Measurements from ENCODE around the gene GAPVD1.
"Not testable (repeated sequence)": the region's sequence is repeated elsewhere in the genome, so short reads cannot be mapped to it uniquely, and the experiment has no call there.

GAPVD1 gene

DNA sequence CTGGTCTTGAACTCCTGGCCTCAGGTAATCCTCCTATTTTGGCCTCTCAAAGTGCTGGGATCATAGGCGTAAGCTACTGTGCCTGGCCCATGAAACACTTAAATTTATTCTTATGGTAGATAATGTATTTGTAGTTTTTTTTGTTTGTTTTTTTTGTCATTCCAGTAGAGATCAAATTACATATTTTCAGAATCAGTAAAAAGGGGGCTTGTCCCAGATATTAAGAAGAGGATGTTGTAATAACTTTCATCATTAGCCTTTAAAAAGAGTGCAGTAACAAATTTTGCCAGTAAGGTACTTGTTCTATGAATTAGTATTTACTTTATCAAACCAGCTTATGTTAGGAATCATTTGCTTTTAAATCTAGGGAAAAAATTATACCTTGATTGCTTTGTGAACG is 42.6 kb downstream of the GAPVD1 start:
- no peak for DNase-seq (ENCODE audit: low read depth in 3 of 3)

DNA sequence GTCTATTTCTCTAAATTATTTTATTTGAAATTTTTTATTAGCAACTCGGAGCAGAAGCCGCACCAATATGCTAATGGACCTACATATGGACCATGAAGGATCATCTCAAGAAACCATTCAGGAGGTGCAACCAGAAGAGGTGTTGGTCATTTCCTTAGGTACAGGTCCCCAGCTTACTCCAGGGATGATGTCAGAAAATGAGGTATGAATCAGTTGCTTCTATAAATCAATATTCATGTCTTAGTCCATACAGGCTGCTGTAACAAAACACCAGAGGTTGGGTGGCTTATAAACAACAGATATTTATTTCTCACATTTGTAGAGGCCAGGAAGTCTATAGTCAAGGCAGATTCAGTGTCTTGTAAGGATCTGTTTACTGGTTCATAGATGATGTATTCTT is 50.8 kb downstream of the GAPVD1 start:
- DNase-seq (ENCODE audit: low read depth in 3 of 3): no peak

DNA sequence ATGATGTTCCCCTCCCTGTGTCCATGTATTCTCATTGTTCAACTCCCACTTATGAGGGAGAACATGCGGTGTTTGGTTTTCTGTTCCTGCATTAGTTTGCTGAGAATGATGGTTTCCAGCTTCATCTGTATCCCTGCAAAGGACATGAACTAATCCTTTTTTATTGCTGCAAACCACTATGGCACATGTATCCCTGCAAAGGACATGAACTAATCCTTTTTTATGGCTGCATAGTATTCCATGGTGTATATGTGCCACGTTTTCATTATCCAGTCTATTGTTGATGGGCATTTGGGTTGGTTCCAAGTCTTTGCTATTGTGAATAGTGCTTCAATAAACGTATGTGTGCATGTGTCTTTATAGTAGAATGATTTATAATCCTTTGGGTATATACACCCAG is 54.7 kb downstream of the GAPVD1 start:
- not testable (repeated sequence) for DNase-seq (ENCODE audit: low read depth in 3 of 3)

DNA sequence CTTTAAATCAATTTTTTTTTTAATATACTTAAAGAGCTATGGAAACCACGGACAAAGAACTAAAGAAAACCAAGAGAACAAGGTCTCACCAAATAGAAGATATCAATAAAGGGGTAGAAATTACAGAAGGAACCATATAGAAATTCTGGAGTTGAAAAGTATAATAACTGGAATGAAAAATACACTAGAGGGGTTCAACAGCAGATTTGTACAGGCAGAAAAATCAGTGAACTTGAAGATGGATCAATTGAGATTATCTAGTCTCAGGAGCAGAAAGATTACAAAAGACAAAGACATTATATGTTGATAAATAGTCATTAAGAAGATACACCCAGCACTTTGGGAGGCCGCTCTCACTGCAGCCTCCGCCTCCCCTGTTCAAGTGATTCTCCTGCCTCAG is 56.1 kb downstream of the GAPVD1 start:
- no peak for DNase-seq (ENCODE audit: low read depth in 3 of 3)

DNA sequence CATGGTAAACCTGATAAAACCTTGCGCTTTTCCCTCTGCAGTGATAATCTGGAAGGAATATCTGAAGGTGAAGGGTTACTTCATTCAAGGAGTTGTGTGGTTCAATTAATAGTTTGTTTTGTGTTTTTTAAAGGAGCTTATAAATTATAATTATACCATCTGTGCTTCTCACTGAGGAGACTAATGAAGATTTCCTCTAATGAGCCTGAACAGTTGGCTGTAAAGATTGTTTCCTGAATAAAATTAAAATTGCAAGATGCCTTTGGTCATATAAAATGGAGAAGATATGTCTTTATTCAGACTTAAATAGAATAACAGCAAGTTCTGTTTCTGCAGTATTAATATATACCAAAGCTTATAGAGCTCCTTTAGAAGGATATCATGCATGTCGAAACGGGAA is 59.9 kb downstream of the GAPVD1 start:
- no peak for DNase-seq (ENCODE audit: low read depth in 3 of 3)

DNA sequence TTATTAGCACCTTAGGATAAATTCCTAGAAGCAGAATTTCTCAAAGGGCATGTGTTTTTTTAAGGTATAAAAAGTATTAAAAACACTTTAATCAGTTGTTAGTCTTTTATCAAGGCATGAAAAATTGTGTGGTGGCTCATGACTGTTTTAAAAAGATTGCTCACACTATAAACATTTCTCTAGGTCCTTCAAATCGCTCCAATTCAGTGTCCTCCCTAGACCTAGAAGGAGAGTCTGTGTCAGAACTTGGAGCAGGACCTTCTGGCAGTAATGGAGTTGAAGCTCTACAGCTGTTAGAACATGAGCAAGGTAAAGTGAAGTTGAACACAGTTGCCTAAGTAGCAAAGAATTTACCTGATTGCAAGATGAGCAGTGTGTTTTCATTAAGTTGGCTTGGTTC is 62.0 kb downstream of the GAPVD1 start:
- no peak for DNase-seq (ENCODE audit: low read depth in 3 of 3)

DNA sequence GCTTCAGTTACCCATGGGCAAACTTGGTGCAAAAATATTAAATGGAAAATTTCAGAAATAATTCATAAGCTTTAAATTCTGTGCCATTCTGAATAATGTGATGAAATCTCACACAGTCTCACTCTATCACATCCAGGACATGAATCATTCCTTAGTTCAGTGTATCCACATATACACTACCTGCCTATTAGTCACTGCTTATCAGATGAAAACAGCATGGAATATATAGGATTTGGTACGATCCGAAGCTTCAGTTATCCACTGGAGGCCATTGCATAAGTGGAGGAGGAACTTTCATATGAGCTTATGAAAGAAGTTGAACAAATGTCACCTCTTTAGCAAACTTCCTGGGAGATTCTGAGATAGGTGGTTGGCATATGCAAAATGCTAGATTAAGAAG is 64.2 kb downstream of the GAPVD1 start:
- DNase-seq (ENCODE audit: low read depth in 3 of 3): no peak

DNA sequence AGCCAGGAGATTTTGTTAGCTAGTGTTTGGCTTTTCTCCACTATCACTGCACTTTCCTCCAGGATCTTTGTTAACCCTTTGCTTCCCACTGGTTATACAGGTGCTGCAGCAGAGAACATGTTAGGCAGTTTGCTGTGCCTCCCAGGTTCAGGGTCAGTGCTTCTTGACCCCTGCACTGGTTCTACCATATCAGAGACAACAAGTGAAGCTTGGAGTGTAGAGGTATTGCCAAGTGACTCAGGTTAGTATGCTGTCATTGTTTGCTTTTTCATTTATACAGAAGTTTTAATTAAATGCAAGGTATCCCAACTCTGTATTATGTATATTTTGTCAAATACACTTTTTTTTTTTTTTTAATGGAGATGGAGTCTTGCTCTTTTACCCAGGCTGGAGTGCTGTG is 68.4 kb downstream of the GAPVD1 start:
- no peak for DNase-seq (ENCODE audit: low read depth in 3 of 3)

DNA sequence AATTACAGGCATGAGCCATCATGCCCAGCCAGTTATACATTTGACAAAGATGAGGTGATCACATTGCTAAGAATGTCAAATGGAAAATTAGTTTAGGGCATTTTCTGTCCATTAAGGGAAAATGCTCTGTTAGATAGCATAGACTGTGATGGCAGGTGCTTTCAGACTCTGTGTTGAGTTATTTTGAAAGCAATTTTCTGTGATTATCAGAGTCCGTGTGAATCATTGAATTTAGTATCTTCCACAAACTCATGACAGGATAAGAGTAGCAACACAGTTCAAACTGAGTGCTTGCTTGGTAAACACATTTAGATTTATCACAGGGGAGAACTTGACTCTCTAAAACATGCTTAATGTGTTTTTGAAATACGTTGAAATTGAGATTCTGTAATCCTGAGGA is 69.0 kb downstream of the GAPVD1 start:
- DNase-seq (ENCODE audit: low read depth in 3 of 3): no peak

DNA sequence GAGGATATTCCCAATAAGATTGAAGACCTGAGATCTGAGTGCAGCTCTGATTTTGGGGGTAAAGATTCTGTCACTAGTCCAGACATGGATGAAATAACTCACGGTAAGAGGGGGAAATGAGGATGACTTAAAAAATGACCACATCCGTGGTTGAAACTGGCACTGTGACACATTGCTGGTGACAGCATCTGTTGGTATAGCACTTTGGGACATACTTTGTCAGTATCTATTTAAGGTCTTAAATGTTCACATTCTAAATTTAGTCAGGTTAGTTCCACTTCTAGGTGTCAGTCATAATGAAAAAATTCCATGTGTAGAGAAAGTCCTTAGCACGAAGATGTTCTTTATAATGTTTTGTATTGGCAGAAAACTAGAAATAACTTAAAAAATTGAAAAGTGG is 70.9 kb downstream of the GAPVD1 start:
- no peak for DNase-seq (ENCODE audit: low read depth in 3 of 3)

DNA sequence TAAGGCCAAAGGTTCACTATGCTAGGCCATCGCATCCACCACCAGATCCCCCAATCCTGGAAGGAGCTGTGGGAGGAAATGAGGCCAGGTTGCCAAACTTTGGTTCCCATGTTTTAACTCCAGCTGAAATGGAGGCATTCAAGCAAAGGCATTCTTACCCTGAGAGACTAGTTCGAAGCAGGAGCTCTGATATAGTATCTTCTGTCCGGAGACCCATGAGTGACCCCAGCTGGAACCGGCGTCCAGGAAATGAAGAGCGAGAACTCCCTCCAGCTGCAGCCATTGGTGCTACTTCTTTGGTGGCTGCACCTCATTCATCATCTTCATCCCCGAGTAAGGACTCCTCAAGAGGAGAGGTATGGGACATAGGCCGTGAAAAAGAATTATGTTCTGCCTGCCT is 75.6 kb downstream of the GAPVD1 start:
- DNase-seq (ENCODE audit: low read depth in 3 of 3): no peak

DNA sequence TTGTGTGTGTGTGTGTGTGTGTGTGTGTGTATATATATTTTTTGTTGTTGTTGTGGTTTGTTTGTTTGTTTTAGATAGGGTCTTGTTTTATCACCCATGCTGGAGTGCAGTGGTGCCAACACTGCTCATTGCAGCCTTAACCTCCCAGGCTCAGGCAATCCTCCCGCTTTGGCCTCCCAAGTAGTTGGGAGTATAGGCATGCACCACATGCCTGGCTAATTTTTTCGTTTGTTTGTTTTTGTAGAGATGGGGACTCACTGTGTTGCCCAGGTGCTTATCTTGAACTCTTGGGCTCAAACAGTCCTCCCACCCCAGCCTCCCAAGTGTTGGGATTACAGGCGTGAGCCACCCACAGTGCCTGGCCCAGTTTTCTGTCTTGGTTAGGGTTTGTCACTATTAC is 77.3 kb downstream of the GAPVD1 start:
- DNase-seq (ENCODE audit: low read depth in 3 of 3): no peak

DNA sequence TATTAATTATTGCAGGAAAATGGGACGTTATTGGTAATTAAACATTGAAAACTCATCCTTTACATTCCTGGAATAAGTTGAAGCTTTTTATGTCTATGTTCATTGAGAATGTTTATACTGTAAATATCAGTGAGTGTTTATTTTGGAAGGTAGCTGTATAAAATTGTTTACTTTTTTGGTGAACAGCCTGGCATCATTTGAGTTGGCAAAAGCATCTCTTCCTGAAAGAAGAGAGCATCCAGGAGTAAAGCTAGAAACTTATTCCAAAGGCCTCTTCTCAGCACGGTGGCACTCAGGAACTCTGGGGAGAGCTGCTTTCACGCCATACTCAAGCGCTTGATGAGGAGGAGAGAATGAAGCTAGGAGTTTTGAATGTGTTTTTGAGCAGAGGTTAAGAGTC is 79.9 kb downstream of the GAPVD1 start:
- DNase-seq (ENCODE audit: low read depth in 3 of 3): no peak

DNA sequence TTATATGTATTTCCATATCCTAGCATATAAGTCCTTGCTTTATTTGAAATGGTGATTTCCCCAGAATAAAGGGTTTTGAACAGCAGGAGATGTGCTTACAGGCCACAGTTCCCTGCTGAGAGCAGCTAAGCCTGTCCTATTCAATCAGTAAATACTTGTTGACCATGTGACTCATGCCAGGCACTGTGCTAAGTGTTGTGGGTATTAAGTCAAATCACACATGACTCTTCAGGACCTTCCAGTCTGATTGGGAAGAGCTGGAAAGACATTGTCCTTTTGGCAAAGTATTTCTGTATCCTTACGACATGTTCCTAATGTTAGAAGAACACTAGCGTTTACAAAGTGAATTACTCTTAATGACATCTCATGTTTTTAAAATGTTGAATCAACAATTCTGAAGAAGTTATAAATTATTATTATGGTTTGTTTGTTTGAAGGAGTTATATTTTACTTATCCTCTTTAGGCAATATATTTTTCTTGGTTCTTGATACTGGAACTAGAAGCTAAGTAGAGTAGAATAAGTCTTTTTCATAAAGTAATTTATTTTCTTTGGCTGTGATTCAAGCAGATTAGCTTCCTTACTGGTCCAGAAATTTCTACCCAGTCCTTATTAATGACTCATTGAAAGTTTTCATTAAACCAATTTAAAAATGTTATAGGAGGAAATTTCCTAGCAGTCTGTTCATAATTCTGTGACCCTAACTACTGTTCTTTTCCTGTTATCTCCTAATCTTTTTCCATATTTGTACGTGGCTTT is 82.1 kb downstream of the GAPVD1 start:
- no peak for DNase-seq (ENCODE audit: low read depth in 3 of 3)

DNA sequence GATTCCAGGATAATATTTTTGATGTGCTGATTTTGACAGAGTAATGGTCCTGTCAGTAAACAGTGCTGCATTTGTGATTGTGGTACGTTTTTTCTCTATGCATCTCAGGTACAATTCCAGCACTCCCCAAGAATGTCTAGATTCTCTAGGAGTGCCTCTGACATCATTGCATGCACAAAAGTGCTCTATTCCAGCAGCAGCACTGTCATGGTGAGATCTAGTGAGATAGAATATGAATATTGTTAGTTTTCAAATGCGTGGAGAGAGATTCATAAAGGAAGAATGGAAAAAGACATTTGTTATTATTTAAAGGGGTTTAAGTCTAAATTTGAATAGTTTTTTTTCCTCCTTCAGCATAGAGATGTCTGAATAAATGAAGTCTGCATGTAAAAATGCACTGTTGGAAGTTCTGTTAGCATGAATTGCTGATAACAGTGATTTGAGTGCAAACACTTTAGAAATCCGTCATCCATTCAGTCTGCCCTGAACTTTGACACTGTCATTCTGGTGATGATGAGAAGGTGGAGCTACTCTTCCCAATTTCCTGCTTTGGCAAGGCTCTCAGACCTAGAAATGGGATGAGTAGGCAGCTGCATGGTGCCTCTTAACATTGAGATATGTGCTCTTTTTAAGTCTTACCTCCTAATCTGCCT is 84.6 kb downstream of the GAPVD1 start:
- DNase-seq (ENCODE audit: low read depth in 3 of 3): no peak

DNA sequence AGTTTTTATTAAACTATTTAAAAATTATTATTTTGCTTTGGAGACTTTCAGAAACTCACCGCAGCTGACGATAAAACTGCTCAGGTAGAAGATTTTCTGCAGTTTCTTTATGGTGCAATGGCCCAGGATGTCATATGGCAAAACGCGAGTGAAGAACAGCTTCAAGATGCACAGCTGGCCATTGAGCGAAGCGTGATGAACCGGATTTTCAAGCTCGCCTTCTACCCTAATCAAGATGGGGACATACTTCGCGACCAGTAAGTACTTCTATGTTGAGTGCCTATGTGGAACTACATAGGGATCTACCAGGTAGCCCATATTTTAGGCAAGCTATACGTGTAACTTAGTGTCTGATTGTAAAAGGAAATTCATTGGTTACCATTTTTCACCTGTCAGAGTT is 94.0 kb downstream of the GAPVD1 start:
- no peak for DNase-seq (ENCODE audit: low read depth in 3 of 3)

DNA sequence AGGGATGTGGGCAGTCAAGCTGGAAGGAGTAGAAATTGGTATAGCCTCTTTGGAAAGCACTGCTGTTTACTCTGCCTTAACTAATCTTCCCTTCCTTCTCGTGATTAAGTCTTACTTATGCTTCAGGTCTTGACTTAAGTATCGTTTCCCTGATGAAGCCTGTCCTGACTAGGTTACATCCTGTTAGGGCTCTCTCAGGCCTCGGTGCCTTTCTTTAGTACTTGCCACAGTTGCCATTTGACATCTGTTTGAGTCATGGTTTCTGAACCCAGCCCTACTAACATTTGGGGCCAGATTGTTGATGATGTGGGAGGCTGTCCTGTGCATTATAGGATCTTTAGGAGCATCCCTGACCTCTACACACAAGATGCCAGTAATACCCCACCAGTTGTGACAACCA is 94.4 kb downstream of the GAPVD1 start:
- DNase-seq (ENCODE audit: low read depth in 3 of 3): no peak

DNA sequence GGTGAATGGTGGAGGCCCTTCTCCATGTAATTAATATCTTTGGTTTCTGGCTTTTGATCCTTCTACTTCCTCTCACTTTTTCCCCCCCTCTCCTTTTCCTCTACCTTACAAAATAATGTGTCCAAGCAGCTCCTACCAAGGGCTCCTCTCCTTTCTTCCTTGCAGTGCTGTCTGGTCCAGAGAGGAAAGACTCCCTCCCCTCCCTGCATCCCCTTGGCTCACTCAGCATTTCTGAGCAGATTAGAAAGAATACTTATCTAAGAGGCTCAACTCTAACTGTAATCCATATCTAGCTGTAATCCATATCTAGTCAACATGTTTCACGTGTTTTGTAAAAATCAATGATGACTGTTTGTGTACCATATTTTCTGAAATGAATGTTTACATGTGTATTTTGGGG is 97.4 kb downstream of the GAPVD1 start:
- DNase-seq (ENCODE audit: low read depth in 3 of 3): no peak

DNA sequence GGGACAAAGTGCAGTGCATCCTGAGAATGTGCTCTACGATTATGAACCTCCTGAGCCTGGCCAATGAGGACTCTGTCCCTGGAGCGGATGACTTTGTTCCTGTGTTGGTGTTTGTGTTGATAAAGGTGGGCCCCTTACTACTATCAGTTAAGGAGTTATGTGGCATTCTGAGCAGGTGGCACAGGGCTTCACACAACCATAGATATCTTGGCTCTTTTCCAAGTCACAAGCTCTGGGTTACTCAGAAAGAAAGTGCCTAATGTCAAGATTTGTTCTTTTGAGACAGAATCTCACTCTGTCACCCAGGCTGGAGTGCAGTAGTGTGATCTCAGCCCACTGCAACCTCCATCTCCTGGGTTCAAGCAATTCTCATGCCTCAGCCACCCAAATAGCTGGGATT is 99.0 kb downstream of the GAPVD1 start:
- DNase-seq (ENCODE audit: low read depth in 3 of 3): no peak

DNA sequence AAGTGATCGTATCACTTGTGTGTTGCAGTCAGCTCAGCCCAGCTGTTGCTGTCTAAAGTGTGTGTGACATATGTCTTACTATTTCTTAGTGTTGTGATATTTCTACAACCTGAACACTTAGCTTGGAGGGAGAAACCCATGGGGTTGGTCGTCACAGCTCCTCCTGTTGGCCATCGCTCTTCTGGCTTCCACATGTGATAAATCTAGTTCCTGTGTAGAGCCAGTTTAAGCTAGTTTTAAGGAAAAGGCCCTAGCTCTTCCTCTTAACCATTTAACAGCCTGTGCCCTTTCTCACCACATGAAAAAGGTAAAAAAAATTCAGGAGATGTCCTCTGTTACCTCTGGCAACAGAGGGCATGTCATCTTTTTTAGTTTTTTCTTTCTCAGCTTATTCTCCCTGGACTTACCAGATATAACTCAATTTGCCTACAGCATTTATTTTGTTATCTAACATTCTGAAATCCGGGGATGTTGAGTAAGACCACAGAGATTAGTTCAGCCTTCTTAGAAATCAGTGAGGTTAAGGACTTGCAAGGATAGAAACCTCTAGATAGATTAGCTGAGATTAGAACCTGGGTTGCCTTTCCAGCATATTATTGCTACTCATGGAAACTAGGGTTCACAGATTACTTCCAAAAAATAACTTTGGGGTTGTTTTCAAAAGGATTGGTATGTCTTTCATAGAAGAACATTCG is 100.4 kb downstream of the GAPVD1 start:
- DNase-seq (ENCODE audit: low read depth in 3 of 3): no peak

DNA sequence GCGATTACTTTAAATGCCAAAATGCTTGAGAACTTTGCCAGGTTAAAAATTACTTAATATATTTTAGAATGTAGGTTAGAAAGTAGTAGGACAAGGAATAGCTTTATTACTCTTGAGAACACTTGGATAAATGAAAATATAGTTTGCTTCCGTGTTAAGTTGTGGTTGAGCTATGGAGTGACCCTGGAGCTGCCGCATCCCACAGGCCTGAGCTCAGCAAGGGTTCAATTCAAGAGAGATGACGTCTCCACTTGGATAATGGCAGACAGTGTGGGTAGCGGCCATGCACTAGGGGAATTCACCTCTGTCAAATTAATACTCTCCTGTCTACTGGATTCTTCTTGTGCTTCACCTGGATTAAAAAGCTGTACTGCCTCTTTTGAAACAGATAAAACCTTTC is 105.0 kb downstream of the GAPVD1 start:
- no peak for DNase-seq (ENCODE audit: low read depth in 3 of 3)

DNA sequence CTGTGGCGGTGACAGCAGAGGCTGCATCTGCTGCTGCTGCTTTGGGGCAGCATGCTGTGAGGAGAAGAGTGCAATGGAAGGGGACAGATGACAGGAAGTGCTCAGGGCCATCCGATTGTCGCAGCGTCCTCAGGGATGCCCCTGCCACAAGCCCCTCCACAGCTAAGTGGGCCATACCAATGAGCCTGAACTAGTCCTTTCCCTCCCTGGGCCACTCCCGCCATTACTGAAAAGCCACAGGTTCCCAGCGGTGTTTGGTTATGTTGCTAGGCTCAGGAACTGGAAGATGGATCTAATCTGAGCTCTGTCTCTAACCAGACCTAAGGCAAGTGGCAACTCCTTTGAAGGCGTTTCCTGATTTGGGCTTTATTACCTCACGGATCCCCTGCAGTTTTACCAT is 109.2 kb downstream of the GAPVD1 start:
- no peak for DNase-seq (ENCODE audit: low read depth in 3 of 3)
